ENCODE measurements around the gene ITPKB.

Gene ITPKB

DNA sequence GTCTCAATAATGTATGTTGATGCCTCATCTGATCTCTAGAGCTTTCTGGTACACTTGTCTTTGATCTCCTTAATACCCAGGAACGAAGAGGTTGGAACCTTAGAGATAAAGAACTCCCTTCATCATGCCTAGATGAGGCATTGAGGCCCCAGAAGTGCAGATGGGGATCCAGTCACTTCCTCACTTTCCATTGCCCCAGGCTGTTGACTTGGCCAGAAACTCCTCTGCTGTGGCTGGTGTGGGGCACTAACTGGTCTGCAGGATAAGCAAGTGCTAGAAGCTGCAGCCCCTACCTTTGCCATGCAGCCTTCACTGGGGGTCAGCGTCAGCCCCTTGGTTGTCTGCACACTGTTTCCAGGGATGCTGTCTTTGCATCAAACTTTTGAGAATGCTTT is 140.6 kb downstream of the ITPKB start:
- Histone ChIP-seq H3K36me3 (ENCODE audit: control insufficient read depth, insufficient read depth, low read length) (no peaks in the 10 kb centered on the region), H3K4me3 (replicated peaks; ENCODE audit: low read depth, low read length) (no peak overlapping the region), H3K27me3 (replicated peaks; ENCODE audit: control insufficient read depth, insufficient read depth, low read length) (peaks cover 1% of the 10 kb centered on the region; the same call in 1 of the 2 replicates)
- no peak for TF ChIP-seq CTCF (IDR thresholded peaks at IDR 0.05; ENCODE audit: insufficient read depth, low read length, poor library complexity, severe bottlenecking)
- DNase-seq (ENCODE audit: extremely low read depth, insufficient read length): no peak

DNA sequence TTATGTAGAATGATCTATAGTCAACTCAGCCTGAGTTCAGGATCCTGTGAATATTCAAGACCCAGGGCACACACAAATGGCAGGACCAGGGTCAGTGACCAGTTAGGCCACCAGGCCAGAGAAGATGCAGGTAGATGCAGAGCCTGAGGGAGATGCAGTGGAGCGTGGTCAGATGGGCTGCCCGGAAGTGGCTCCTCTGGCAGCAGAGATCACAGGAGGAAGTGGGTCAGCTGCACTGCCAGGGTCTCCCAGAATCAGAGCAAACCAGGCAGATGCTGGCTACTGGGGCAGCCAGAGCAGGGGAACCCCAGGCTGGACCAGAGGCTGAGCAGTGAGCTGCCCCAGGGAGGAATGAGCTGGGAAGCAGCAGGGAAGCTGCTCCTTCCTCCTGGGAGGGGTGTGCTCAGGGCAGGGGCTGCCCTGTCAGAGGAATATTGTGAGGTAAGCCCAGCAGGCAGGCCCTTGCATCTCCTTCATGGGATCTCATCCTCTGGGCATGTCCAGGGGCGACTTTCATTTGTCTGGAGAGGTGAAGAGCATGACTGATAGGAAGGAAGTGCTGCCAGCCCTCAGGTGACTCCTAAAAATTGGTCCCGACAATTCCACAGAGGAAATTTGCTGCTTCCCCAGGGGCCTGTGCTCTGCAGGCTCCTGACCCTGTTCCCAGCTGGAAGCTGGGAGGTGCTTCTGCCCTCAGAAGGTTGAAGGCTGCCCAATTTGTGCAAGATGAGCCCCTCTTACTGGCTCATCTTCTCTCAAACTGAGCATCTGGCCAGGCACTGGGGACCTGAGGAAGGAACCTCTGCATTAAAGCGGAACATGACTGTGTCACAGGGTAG is 141.2 kb downstream of the ITPKB start:
- peaks cover 1% of the 10 kb centered on the region; the same call in 1 of the 2 replicates for H3K27me3 ChIP-seq (replicated peaks; ENCODE audit: control insufficient read depth, insufficient read depth, low read length)
- no peaks in the 10 kb centered on the region for H3K36me3 ChIP-seq (ENCODE audit: control insufficient read depth, insufficient read depth, low read length)
- TF ChIP-seq CTCF (IDR thresholded peaks at IDR 0.05; ENCODE audit: insufficient read depth, low read length, poor library complexity, severe bottlenecking): no peak
- no peak for DNase-seq (ENCODE audit: extremely low read depth, insufficient read length)
- no peak overlapping the region for H3K4me3 ChIP-seq (replicated peaks; ENCODE audit: low read depth, low read length)

DNA sequence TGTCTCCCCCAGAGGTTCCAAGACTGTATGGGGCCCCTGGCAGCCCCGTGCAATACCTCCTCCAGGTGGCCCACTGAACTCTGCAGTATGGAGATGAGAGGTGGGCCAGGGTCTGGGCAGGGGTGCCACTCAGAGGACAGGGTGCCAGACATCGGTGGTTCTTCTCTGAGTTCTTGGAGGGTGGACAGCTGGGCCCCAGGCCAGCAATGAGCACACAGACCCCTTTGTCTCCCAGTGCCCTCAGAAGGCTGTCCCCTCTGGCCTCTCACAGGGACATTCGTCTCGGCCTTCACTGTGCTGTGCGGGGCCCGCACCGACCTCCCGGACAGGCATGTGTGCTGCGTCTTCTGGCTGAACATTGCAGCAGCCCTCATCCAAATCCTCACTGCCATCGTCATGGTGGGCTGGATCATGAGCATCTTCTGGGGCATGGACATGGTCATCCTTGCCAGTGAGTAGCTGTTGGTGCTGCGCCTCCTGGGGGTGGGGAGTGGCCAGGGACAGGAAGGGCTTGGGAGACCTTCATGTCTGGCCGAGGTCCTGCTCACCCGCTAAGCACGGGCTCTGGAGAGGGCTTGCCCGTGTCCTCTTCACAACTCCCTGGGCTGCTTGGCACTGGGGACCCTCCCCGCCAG is 142.4 kb downstream of the ITPKB start:
- Histone ChIP-seq H3K36me3 (ENCODE audit: control insufficient read depth, insufficient read depth, low read length) (no peaks in the 10 kb centered on the region), H3K4me3 (replicated peaks; ENCODE audit: low read depth, low read length) (no peak overlapping the region), H3K27me3 (replicated peaks; ENCODE audit: control insufficient read depth, insufficient read depth, low read length) (peaks cover 1% of the 10 kb centered on the region; the same call in 1 of the 2 replicates)
- DNase-seq (ENCODE audit: extremely low read depth, insufficient read length): no peak
- peak; percentile 16 for TF ChIP-seq CTCF (IDR thresholded peaks at IDR 0.05; ENCODE audit: insufficient read depth, low read length, poor library complexity, severe bottlenecking)

GRCh38 chr1:226593541-226593940 is 145.5 kb downstream of the ITPKB start:
- no peak for DNase-seq (ENCODE audit: extremely low read depth, insufficient read length)
- Histone ChIP-seq H3K27me3 (replicated peaks; ENCODE audit: control insufficient read depth, insufficient read depth, low read length) (peaks cover 1% of the 10 kb centered on the region; the same call in 1 of the 2 replicates), H3K4me3 (replicated peaks; ENCODE audit: low read depth, low read length) (no peak overlapping the region), H3K36me3 (ENCODE audit: control insufficient read depth, insufficient read depth, low read length) (no peaks in the 10 kb centered on the region)
- no peak for TF ChIP-seq CTCF (IDR thresholded peaks at IDR 0.05; ENCODE audit: insufficient read depth, low read length, poor library complexity, severe bottlenecking)

DNA sequence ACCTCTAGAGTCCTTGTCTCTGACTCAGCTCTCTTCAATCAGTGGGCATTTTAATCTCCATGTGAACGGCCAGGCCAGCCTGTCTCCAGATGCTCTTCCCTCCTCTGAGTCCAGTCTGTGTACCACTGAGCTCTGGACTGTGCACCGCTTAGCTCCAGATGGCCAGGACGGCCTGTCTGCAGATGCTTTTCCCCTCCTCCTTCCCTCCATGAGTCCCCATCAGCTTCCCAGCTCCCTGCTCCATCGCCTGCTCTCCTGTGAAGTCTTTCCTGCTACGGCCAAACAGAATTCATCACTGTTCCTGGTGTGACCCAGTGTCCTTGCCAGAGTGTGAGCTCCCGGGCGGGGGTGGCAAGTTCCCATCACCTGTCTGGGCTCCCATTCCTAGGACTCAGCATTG is 148.5 kb downstream of the ITPKB start:
- DNase-seq (ENCODE audit: extremely low read depth, insufficient read length): no peak
- no peak overlapping the region for H3K4me3 ChIP-seq (replicated peaks; ENCODE audit: low read depth, low read length)
- TF ChIP-seq CTCF (IDR thresholded peaks at IDR 0.05; ENCODE audit: insufficient read depth, low read length, poor library complexity, severe bottlenecking): no peak
- H3K36me3 ChIP-seq (ENCODE audit: control insufficient read depth, insufficient read depth, low read length): no peaks in the 10 kb centered on the region
- peaks cover 1% of the 10 kb centered on the region; the same call in 1 of the 2 replicates for H3K27me3 ChIP-seq (replicated peaks; ENCODE audit: control insufficient read depth, insufficient read depth, low read length)
